NCI-H460 (cell line): ENCODE data around the gene CACHD1. TPM values are rescaled to one million over a fixed set of nuclear protein-coding genes. Genes with fewer than 3 reads are reported as not detected.

Experiments used
- DNase-seq: peaks from one replicate; pipeline ENCODE4 v3.0.0-alpha.2; 2016; ENCODE audit warnings: low read depth; ENCODE audit errors: extremely low read depth
- total RNA-seq: library from RNA; depleted of rRNA; stranded (reverse); fragments of >200 nt; shearing (Covaris generic); gene quantifications from 2 replicates; pipeline ENCODE4 v1.2.3, GENCODE V29; 2014

CACHD1 gene
- total RNA-seq, 1 experiment from 2014 or later = 3.2 TPM

DNA sequence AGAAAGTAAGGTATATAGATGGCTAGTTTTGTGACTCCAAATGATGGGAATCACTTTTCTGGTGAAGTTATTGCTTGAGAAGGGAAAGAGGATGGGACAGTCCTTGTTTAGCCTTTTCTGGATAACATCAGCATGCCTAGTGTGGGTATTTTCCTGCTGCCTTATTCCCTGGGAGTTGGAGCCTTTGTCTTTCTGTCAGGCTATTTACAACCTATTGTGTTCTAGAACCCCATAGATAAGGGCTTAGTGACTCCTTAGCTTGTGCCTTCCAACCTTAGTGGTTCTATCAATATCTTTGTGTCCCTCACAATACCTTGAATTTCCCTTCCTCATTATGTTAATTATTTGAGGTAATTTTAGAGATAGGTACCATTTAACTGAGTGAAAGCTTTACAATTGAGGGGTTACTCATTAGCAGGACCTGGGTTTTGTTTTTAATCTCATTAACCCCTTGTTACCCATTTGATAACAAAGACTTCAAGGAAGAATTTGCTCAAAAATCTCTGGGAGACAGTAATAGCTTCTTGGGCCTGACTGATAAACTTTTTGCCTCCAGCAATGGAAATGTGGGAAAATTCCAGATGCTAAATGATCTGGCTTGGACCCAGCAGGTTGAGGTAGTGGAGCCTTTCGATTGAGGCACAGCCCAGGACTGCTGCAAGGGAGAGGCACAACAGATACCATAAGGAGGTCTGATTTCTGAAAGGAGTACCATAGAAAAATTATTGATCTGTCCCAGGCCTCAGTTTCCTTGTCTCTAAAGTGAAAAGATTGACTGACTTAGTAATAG is 49.0 kb downstream of the CACHD1 start:
- DNase-seq = no peak

DNA sequence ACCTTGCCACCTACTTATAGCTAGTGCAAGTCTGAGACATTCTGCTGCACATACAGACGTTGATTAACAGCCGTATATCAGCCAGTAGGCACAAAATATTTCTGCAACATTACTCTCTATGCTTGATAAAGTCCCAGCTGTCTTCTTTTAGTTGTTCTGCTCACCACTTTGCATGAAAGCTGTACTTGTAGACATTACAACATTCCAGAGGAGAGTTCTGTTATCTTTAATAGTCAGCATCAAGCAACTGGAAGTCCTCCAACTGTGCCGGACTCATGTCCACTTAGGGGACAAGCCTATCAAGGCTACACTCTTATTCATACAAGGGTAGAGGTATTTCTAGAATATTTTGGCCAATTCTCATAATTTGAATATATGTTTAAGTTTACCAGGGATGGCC is 50.0 kb downstream of the CACHD1 start:
- DNase-seq = no peak

DNA sequence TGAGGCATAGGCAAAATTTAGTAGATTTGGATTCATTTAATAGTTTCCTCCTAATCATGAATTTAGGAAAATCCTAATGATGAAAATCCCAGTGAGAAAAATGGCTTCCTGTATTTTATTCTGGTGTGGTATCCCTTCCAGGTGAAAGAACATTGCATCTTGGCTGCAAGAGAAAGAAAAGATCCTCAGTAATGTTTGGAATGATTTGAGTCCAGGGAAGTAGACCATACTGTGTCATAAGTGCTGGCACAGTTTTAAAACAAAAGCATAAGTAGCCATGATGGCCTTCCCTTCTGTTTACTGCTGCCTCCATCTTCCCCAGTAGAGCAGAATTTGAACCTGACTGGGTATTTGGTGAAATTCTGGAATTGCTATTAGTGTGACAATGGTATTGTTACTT is 52.8 kb downstream of the CACHD1 start:
- DNase-seq = no peak

DNA sequence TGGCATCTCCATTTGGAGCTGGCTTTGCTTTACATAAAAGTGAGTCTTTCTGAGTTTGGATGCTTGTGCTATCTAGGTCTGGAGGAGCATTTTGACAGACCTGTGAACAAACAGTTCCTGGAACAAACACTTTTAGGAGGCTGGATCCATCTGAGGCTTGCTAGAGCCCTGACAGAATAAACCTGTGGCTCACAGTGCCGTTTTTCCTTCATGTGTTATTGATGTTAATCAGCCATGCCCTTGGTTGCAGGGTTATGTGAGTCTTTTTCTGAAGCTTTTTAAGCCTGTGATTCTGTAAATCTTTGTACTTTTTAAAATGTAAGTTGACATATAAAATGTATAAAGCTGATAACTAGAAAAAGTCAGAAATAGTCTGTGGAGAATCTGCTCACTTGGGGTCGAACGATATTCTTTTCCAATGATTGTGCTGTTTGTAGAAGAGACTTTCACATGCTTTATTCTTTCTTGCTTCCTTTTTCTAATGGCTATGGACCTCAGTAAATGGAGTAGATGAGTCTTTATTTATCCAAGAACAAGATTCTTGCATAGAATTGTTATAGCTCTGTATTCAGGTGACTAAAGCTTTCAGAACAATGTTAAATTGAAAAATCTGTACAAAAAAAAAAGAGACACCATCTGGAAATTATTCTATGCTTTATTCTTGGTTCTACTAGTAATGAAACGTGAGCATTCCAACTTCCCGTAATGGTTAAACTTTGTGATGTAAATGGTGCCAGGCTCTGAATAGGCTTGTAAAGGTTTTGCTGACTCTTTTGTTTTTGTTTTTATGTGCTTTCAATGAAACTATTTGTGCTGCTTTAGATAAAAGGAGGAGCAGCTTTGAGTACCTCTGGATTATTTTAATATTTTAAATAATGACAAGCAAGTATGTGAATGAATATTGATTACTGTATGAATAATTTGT is 53.7 kb downstream of the CACHD1 start:
- no peak for DNase-seq

DNA sequence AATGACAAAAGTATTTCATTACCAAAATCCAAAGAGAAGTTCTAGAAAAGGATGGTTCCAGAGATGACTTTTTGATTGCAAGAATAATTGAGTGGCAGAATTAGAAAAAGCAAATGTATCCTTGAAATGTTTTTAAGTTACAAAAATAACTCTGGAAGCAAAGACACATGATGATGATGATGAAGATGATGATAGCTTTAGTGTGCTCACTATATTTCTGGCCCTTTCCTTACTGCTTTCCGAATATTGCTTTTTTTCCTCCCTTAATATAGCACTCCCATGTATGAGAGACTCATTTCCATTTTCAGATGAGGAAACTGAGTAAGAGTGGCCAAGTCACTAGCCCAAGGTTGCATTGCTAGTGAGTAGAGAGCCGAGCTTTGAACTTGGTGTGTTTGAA is 54.7 kb downstream of the CACHD1 start:
- no peak for DNase-seq

DNA sequence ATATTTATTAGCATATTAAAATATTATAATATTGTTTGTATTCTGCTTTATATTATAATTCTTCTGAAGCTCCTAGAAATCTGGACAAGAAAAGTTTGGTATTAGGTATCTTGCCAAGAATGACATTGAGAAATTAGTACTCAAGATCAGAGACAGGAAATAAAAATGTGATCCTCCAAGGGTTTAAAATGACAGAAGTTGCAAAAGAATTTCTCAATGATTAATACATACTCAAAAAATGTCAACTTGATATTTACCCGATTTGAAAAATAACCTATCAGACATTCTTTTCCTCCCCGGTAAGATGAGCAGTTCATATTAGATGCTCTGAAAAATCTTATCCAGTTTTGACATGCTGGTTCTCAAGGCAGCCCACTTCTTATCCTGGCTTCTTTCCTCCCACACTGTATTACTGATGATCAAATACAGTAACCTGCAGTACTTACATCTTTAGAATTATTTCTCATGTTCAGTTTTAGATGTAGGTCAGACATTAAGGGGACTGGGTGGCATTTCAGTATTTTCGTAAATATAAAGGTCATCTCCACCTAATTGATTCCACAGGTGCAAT is 55.3 kb downstream of the CACHD1 start:
- no peak for DNase-seq

DNA sequence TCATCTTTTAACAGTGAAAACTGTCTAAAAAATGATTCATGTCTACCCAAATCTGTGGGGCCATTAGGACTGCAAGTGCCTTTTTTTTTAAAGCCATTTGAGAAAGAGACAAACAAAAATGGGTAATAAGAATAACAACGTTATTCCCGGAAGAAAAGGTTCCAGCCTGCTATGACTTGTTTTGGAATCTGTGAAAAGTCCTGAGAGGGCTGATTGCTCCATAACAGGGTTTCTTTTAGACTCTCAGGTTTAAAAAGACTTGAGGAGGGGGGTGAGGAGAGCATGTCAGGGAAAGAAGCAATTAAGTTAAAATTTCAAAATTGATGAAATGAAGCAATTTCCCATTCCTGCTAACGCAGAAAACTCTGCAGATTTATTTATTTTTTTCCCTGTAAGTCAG is 56.4 kb downstream of the CACHD1 start:
- no peak for DNase-seq

DNA sequence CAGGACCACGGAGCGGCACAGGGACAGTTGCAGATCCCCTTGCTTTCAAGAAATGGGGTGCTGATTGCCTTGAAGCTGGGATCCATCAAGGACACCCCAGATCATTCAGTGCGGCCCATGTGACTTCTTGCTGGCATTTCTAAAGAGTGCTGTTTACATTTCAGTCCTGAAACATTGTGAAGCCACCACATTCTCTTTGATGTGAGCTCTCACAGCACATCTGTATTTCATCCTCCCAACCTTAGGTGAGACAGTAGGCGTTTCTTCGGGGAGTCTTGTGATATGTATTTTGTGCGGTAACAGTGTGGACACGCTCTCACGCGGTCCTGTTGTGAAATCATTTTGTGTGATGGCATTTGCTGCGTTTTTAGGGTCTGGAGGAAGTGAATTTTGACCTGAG is 57.2 kb downstream of the CACHD1 start:
- DNase-seq = no peak

DNA sequence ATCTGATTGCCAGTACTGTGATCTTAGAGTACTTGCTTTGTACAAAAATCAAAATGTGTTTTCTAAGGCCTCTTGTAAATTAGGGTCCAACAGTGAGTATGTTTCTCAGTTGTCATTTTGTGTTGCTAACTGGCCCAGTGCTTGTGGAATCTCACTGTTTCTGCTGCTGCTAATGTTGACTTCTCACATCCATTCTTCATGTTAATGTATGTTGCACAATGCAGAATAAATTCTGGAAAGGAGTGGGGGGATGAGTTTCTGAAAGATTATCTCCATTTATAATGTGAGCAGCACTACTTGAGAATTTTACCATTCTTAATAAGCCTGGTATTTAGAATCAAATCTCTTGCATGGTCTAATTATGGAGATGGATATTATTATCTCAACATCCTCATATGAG is 57.9 kb downstream of the CACHD1 start:
- no peak for DNase-seq

DNA sequence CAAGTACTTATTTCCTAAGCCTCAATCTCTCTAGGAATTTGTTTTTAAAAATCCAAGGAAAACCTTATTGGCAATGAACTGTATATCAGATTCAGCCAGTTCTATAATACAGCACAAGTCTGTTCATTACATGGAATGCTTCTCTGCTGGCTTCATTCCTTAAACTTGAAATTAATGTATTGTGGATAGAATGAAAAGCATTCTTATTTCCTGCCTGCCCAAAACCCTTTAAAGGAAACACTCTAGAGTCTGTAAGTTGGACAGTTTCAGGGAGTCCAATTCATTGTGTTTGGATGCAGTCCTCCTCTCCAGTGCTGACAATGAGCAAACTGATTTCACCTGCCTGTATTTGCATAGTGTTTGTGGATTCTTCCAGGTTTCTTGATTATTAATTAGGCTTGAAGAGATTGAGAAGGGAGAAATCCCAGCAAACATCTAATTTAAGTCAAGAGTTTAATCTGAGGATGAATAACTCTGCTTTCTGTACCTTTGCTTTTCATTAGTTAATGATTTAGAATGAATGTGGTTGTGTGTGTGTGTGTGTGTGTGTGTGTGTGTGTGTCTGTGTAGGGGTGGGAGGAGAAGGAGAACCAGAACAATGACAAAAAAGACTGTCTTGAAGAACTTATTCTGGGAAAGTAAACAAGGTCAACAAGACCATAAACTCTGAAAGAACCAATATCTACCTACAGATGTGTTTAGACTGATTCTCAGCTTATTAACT is 61.2 kb downstream of the CACHD1 start:
- DNase-seq = no peak

DNA sequence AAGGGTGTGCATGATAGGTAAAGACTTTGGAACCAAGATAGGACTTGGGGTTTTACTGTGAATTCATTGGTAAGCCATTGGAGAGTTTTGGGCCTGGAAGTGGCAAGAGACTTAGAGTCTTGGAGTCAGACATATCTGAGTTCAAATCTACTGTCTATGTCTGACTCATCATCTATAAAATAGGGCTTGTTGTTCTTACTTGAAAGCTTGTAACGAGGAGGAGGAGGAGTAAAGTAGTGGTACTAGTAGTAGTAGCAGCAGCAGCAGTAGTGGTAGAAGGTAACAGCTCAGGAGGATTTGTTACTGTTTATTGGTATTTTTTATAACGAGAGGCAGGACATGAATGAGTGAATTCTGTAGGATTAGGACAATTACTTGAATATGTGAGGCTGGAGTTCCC is 62.7 kb downstream of the CACHD1 start:
- DNase-seq = no peak

DNA sequence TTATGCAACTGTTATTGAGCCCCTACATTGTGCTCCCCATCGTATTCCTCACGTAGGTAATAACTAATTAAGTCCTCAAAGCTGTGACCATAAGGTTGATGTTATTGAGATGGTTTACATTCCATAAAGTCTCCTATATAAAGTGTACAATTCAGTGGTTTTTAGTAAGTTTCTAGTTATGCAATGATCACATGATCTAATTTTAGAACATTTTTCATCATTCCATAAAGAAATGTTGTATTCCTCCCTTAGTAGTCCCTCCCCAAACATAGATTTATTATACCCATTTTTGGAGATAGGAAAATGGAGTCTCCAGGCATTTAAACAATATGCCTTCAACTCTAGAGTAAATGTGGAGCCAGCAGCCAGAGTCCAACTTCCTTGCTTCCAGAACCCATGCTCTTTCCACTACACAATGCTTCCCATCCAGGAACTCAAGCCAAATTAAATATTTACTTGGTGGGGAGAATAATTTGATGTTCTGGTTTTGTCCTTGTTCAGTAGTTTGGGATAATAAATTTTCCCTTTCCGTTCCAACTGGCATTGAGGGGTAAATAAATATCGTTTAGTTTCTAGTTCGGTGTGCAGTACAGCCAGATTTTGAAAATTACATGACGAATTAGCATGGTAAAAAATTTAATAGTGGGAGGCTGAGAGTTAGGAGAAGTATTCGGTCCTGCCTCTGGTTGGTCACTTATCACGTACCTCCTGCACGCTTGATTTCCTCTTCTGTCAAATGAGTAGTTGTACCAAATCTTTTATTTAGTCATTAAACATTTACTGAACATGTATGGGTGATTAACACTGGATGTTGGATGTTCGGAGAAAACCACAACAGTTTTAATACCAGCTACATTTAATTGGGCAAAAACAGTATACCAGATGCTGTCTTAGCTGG is 66.3 kb downstream of the CACHD1 start:
- no peak for DNase-seq

DNA sequence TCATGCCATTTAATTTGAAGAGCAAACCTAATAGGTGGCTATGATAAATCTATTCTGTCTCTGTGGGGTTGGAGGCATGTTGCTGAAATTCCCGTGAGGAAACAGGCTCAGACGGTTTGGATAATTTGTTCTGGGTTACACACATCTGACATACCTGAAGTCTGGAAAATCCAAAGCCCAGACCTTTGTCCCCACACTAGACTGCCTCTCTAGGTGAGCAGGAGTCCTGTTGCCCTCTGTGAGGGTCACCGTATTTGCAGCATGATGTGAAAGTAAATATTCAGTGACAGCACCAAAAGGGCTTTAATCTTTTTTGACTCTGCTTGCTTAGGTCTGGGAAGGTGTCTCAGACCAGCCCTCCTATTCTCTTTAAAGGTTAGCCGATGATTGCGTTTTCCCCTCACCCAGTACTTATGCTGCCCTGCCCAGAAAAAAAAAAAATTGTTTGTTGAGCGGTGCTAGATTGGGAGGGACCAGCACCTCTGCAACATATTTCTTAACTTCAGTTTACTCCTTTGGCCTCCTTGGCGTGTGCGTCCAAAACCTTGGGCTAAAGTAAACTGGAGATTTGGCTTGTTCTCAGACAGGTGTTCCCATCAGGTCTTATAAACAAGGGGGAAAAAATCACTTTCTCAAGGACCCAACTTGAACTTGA is 67.0 kb downstream of the CACHD1 start:
- no peak for DNase-seq

DNA sequence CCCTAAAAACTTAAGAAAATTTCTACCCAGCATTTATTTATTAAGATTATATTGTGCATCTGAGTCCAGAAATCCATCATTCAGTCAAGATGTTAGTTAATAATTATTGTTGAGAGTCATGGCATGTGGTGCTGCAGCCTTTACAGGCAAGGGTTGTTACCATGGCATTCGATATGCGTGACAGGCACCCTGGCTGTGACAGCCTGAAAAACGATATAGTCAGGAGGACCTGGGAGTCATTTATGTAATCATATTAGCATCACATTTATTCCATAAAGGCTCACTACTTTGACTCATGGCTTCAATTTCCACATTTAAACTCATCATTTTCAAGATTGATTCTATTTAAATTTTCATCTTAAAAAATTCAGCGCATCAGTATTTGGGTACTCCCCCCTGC is 68.0 kb downstream of the CACHD1 start:
- DNase-seq = no peak

DNA sequence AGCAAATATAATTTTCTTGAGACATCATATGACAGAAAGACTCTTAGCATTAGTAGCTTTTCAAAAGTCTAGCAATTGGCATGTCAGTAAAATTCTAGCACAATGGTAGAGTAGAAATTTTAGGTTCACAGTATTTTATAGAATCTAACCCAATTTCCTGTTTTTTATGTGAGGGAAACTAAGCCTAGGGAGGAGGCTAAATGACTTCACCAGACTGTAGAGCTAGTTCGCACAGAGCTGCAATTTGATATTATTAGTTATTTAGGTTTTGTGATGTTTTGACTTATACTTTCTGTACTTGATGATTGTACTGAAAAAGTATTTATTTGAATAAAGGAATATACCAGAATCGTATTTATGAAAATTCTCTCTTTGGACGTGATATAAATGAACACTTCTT is 68.5 kb downstream of the CACHD1 start:
- DNase-seq = no peak

DNA sequence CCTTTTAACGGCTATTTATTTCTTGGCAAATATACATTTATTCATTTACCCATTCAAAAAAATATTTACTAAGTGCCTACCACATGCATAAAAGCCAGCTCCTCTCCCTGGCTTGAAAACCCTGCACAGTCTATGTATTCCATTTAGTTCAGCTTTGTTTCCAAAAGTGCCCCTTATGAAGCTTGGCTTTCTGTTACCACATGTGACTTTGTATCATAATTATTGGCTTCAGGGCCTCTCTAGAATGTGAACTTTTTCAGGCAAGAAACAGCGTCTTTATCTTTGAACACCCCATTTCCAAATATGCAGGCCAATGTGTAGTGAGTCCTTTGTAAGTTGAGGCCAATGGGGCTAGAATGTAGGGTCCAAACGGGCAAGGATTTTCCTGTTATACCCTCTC is 69.4 kb downstream of the CACHD1 start:
- no peak for DNase-seq

DNA sequence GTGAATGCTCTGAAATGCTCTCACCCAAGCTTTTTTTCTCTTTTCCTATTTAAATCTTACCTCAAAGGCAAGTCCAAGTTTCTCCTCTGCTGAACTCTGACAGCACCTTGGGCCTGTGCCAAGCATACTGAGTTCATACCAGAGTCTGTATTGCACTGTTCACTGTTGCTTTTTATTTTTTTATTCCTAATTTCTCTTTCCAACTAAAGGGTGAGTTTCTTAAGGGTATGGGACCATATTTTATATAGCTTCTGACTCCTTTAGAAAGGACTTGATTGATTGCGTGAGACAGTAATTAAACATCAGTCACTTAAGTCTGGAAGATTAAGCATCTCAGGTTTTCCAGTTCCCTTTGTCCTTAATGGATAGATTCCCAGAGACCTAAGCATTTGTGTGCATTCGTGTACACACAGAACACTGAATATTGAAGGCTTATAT is 69.9 kb downstream of the CACHD1 start:
- no peak for DNase-seq

DNA sequence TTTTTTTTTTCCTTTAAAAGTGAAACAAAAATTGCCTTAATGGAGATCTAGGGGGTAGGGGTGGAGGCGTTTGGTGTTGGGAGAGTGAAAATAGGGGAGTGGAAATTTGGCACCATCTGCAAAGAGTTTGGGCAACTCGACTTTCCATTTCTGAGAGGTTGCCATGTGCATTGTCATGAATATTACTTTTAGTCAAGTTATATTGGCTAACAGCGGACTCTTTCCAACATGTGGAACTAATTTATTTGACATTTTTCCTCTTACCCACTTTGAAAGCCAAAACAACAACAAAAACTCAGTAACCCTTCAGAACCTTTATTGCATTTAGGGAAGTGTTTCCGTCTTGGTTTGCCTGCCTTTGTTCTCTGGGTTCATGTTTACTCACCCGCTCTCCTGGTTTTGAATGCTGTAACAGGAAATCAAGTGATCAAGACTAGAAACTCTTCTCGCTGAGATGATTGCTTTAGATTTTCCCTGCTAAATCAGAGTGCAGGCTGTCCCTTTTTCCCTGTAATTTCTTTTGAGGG is 70.4 kb downstream of the CACHD1 start:
- no peak for DNase-seq

DNA sequence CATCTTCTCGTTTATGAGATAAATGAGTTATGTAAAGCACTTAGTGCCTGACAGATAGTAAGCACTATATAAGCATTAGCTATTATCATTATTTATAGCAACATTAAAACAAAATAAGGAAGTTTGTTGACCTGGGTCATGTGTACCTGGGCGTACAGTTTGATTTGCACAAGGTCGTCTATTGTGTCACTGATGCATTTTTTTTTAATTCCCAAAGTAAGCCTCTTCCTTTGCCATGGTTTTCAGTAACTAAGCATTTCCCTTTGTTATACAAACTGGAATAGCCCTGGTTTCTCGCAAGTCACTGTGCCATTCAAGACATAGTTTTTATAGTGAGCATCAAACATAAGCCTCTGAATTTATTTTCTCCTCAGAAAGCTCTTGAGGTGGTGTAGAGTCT is 72.2 kb downstream of the CACHD1 start:
- no peak for DNase-seq
